ENCODE data around the gene ARHGAP20.

DNA sequence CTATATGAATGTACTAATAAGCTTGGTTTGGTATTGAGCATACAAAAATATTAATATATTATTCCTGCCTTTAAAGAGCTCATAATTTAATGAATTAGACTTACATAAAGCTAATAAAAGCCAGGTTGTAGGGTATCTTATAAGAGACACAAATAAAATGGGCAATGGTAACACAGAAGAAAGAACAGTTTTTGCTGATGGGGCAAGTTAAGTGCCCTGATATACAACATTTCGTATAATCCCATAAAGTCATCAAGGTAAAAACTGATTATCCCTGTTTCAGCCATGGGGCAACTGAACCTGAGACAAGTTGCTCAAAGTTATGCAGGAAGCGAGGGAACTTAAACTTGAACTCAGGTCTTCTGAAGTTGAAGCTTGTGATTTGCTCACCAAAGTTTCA is 48.9 kb upstream of the ARHGAP20 start:
- TF ChIP-seq POLR2AphosphoS5 (IDR thresholded peaks at IDR 0.05) (no peak), POLR2A (IDR thresholded peaks at IDR 0.05) (no peak)
- TF ChIP-seq, protein P1, sequence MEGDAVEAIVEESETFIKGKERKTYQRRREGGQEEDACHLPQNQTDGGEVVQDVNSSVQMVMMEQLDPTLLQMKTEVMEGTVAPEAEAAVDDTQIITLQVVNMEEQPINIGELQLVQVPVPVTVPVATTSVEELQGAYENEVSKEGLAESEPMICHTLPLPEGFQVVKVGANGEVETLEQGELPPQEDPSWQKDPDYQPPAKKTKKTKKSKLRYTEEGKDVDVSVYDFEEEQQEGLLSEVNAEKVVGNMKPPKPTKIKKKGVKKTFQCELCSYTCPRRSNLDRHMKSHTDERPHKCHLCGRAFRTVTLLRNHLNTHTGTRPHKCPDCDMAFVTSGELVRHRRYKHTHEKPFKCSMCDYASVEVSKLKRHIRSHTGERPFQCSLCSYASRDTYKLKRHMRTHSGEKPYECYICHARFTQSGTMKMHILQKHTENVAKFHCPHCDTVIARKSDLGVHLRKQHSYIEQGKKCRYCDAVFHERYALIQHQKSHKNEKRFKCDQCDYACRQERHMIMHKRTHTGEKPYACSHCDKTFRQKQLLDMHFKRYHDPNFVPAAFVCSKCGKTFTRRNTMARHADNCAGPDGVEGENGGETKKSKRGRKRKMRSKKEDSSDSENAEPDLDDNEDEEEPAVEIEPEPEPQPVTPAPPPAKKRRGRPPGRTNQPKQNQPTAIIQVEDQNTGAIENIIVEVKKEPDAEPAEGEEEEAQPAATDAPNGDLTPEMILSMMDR (IDR thresholded peaks at IDR 0.05) = no peak

Measured in prostate gland (tissue), 2 donors.